GM21515 (cell line): ENCODE results near the gene PASK.

ENCODE experiments used
- ATAC-seq: cut with Tn5 transposase; IDR thresholded peaks from one replicate; pipeline ENCODE4 v1.9.1; 2021; ENCODE audit not compliant: unreplicated experiment

Gene PASK

DNA sequence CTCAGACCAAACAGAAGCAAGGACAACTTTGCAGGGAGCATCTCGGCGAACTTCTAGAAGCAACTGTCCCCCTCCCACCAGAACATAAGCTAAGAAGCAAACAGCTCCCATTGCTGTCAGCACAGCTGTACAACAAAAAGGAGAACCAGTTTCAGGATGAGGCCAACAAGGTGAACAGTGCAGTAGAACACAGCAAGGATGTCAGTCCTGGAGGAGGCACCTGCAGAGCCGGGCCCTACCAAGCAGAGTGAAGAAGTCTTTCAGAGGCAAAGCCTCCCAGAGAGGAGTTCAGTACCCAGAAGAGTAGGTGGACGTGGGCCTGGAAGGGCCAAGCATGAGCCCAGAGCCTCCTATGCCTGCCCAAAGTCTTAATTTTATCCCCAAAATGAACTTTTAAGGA lies 1.0 kb downstream of the PASK start:
- ATAC-seq, result no peak

GRCh38 chr2:241147336-241147735 lies 1.9 kb downstream of the PASK start:
- ATAC-seq, result no peak

DNA sequence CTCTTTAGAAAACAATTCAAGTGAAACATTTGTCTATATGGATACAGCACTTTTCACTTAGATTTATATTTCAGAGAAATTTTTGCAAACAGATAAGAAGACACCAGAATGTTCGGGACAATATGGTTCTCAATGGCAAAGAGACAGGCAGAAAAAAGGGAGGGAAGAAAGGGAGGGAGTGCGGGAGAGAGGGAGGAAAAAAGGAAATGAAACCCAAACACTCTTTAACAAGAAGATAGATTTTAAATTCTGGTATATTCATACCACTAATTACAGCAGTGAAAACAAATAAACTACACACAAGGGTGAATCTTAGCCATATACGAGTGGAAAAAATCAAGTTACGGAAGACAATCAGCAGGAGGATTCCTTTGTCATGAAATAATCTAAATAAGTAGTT lies 3.0 kb downstream of the PASK start:
- no peak for ATAC-seq

GRCh38 chr2:241142593-241142992 lies 6.7 kb downstream of the PASK start:
- no peak for ATAC-seq

DNA sequence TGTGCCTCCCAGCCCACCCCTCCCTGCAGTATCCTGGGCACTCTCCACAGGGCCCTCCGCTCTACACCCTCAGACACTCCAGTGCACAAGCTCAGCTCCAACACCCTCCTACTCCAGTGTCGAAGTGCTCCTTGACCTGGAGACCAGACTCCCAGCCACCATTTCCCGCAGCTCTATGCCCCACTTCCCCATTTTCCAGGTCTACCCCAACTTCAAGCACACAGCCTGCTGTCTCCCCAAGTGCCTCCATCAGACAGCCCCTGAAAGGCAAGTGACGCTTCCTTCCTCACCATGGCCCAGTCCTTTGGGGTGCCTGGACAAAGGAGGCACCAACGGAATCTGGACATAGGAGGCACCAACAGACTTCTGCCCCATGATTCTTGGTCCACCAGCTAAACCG lies 7.2 kb downstream of the PASK start:
- no peak for ATAC-seq

DNA sequence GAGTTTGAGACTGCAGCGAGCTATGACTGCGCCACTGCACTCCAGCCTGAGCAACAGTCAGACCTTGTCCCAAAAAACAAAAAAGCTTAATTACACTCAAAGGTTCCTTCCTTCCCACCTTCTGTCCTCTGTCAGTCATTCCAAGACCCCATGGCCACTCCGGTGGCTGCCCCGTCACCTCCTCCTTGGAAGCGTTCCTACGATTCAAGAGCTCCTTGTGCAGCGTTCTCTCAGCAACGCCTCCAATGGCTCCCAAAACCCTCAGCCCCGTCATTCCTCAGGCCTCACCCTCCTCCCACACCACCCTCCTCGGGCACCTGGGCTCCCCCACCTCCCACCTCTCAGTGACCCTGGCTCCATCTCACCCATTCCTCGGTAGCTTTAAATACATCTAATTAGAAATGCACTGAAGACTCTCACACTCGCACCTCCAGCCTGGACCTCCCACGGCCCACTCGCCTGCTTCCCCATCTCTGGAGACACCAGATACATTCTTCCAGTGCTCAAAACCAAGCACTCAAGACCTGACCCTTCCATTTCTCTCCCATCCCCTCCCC lies 8.0 kb downstream of the PASK start:
- no peak for ATAC-seq

- ATAC-seq, result no peak
These were observed 8.8 kb downstream of the PASK start for GRCh38 chr2:241140445-241140840.

DNA sequence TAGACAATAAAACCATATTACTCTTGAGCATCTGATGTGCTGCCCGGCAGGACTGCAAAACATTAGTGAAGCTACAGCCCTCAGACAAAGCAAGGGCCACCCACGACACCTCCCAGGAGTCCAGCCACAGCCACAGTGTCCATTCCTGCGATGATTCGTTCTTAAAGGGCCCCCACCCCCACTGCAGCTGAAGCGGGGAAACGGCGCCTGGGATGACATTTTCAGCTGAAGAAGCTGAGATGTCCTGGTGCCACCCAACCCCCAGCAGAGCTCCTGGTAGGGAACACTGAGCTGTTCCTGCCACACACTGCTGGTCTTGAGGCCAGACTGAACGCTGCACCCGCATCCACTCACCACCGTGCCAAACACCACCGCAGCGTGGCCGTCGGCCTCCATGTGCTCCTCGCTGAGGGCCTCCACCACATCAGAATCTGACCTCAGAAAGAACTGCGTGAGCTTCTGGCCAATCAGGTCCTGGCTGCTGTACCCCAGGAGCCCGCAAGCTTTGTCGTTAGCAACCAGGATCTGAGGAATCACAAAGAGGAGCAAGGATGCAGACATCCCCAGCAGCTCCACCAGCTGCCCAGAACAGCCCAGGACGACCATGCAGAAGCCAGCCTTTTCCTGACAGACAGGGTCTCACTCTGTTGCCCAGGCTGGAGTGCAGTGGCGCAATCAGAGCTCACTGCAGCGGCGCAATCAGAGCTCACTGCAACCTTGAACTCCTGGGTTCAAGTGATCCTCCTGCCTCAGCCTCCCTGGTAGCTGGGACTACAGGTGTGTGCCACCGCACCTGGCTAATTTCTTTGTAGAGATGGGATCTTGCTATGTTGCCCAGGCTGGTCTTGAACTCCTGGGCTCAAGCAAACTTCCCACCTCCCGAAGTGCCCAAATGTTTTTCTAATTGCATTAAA lies 9.5 kb downstream of the PASK start:
- ATAC-seq, result no peak

- ATAC-seq, result no peak
These were observed 10.8 kb downstream of the PASK start for GRCh38 chr2:241138471-241138870.

DNA sequence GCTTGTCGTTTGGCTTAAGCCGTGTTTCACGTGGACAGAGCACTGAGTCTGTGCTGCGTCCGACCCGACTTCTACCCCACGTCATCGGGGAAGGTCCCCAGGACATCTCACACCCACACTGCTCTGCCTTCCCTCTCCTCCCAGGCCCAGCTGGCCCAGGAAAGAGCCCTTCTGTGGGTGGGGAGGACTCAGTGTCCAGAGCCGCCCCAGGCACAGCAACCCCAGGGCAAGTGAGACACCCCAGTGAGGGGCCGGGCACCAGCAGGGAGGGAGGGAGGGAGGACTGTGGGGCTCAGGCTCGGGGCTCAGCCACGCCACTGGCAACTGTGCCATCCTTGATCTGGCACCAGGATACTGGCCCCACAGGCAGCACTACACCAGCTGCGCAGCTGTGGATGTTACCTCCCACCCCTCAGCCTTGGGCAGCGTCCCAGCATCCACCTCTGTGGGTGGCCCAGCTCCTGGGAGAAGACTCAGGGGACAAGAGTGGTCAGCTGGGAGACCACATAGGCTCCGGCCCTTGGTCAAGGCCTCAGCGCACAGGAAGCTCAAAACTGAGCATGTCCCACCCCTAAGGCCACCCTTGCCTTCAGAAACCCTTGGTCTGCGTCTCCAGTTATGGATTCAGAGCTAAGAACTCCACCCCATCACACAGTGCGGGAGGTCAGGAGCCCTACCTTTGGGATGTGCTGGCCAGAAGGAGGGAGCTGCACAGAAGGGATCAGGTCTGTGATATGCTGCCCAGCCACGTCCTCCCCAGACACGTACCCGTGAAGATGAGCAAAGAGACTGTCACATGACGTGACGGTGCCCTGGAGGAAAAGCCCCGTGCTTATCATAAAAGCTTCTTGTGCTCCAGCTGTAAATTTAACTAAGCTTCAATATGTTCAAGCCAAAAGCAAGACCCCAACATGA lies 11.7 kb downstream of the PASK start:
- ATAC-seq, result no peak

- ATAC-seq, result no peak
These were observed 12.5 kb downstream of the PASK start for GRCh38 chr2:241136661-241137260.

- ATAC-seq, result no peak
These were observed 13.1 kb downstream of the PASK start for GRCh38 chr2:241136191-241136590.

- no peak for ATAC-seq
These were observed 13.5 kb downstream of the PASK start for GRCh38 chr2:241135737-241136136.

DNA sequence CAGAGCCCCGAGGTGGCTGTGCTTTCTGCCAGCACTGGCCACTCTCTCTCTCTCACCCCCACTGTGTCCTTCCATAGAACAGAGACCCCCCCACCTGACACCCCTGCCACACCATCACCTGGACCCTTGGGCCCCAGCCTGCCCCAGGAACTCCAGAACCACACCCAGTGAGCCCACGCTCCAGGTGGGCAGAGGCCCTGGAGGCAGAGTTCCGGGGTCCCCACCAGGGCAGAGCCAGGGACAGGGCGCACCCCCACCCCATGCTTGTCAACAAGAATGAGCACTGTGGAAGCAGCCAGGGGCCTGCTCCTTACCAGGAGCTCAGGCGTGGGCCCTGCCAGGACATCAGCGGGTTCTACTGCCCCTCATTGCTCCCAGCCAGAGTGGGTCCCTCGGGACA lies 14.6 kb downstream of the PASK start:
- no peak for ATAC-seq

GRCh38 chr2:241133436-241133820 lies 15.8 kb downstream of the PASK start:
- ATAC-seq, result no peak

DNA sequence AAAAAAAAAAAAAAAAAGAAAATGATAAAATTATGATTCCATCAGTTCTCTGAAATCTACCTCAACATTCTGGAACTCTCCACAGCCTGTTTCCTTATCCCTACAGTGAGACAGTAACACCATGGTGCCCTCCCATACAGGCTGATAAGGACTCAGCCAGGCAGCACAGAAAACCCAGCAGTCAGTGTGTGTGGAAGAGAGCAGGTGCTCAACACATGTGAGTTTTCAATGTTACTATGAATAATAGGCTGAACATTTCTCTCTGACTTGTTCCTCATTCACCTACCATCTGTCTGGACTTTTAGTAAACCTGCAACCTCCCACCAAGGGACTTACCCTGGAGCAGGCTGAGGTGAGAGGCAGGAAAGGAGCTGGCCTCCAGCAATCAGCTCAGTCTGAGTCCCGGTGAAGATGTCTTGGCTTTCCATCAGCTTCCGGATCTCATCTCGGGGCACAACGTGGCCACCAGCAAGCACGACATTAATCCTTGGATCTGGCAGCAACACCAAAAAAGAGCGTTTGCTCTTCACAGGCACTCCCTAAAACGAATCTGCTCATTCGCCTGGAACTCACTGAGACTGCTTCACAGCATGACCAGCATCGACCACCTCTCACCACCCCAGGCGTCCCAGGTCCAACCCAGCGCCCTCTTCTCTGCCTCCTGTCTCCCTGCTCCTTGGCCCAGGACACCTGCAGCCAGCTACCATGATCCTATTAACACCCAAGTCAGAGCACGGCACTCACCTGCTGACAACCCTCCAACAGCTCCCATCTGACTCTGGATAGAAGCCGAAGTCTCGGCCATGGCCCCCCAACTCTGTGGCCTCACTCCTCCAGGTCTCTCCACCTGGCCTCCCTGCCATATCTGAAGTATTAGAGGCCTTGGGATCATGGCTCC lies 16.5 kb downstream of the PASK start:
- no peak for ATAC-seq

DNA sequence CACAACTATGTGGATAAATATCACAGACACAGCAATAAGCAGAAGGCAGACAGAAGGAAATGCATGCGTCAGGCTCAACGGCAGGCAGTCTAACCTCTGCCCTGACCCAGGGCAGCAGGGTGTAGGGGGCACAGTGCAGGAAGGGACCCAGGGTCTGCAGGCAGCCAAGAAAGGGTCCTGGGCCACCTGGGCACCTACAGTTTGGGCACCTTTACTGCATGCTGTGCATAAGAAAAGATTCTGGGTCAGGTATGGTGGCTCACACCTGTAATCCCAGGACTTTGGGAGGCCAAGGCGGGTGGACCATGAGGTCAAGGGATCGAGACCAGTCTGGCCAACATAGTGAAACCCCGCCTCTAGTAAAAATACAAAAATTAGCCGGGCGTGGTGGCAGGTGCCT lies 17.7 kb downstream of the PASK start:
- no peak for ATAC-seq

DNA sequence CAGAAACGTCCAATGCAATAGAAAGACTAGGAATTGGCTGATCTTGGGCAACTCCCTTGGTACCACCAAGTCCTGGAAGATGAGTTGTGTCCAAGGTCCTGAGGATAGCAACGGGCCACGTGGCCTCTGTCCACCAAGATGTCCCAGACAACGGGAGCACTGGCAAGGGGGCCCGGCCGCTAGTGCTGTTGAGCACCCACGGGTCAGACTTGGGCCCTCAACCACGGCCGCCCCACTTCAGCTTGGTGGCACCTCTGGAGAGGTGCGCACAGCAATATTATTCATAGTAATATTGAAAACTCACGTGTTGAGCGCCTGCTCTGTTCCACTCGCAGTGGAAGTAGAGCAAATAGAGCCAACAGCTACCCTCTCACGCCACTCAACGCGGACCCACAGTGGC lies 19.0 kb downstream of the PASK start:
- ATAC-seq, result no peak

GRCh38 chr2:241129086-241129871 lies 20.0 kb downstream of the PASK start:
- ATAC-seq, result no peak
